ENCODE measurements around the gene RFNG.

GRCh38 chr17:82014432-82014831 is 37.2 kb downstream of the RFNG start:
- TF ChIP-seq, protein P1, sequence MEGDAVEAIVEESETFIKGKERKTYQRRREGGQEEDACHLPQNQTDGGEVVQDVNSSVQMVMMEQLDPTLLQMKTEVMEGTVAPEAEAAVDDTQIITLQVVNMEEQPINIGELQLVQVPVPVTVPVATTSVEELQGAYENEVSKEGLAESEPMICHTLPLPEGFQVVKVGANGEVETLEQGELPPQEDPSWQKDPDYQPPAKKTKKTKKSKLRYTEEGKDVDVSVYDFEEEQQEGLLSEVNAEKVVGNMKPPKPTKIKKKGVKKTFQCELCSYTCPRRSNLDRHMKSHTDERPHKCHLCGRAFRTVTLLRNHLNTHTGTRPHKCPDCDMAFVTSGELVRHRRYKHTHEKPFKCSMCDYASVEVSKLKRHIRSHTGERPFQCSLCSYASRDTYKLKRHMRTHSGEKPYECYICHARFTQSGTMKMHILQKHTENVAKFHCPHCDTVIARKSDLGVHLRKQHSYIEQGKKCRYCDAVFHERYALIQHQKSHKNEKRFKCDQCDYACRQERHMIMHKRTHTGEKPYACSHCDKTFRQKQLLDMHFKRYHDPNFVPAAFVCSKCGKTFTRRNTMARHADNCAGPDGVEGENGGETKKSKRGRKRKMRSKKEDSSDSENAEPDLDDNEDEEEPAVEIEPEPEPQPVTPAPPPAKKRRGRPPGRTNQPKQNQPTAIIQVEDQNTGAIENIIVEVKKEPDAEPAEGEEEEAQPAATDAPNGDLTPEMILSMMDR (IDR thresholded peaks at IDR 0.05) = no peak
- TF ChIP-seq POLR2A (IDR thresholded peaks at IDR 0.05) = no peak
